Stimulated activated CD4-positive, alpha-beta T cell treated with anti-CD3 and anti-CD28 coated beads, Interleukin-1b, Interleukin-23, amount 100 ng/mL, for 48 hours (primary cell): ENCODE measurements around the gene PLCH1.
"Not testable (repeated sequence)": the region's sequence is repeated elsewhere in the genome, so short reads cannot be mapped to it uniquely, and the experiment has no call there.

Source experiments
- DNase-seq: peaks from one replicate; pipeline ENCODE4 v3.0.0-alpha.2; 2020

The PLCH1 gene

DNA sequence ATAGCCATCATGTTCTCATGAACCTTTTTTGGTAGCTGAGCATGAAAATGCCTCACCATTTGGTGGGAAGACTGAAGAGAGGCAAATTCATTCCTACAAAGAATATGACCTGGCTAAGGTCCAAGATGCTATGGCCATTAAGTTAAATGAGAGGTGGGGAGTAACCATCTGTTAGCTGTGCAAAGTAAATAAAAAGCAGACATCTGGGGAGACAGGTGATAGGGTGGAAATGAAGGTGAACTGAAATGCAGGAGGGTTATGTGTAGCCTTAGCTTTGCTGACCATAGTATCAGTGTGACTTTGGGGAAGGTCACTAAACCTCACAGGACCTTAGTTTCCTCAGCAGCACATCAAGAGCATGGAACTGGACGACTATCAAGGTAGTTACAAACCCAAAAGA is 340.4 kb downstream of the PLCH1 start:
- no peak for DNase-seq

DNA sequence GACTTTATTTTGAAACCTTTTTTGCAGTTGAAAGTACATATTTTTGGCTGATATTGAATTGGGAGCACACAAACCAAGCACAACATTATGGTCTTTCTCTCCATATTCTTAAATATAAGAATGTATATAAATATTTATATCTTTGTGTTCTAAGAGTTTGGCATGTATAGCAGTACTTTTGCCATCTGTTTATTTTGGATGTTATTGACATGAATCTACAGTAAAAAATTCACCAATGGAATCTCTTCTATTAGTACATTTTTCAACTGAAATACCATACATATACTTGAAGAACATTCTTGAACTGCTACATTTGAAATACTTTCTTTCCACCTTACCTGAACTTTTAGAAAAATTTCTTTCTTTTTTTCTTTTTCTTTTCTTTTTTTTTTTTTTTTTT is 342.2 kb downstream of the PLCH1 start:
- DNase-seq, result no peak

DNA sequence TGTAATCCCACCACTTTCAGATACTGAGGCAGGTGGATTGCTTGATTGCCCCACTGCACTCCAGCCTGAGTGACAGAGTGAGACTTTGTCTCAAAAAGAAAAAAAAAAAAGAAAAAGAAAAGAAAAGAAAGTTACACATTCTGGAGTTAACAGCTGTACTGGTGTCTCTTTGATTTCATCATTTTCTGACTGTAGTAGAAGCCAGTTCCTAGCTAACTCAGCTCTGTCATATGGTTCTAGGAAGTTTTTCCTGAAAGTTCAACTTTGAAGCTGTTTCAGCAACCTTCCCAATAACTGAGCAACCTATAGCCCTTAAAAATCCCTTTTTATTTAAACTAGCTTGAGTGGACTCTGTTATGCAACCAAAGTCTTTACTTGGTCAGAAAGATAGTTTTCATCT is 346.8 kb downstream of the PLCH1 start:
- DNase-seq, result no peak

DNA sequence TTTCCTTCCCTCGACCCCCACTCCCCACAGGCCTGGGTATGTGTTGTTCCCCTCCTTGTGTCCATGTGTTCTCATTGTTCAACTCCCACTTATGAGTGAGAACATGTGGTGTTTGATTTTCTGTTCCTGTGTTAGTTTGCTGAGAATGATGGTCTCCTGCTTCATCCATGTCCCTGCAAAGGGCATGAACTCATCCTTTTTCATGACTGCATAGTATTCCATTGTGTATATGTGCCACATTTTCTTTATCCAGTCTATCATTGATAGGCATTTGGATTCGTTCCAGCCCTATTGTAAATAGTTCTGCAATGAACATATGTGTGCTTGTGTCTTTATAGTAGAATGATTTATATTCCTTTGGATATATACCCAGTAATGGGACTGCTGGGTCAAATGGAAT is 350.0 kb downstream of the PLCH1 start:
- DNase-seq, result not testable (repeated sequence)

DNA sequence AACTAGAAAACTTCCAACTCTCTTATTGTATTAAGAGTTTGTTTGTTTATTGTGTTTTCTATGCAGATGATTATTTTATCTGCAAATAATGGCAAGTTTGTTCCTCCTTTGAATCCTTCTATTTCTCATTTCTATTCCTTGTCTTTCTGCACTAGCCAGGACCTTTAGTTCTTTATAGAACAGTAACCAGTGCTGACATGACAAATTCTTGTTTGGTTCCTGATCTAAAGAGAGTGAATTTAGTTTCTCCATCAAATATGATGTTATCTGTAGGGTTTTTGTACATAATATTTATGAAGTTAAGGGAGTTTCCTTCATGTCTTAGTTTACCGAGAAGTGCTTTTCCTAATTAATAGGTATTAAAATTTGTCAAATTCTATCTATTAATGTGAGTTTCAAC is 350.6 kb downstream of the PLCH1 start:
- DNase-seq, result no peak

DNA sequence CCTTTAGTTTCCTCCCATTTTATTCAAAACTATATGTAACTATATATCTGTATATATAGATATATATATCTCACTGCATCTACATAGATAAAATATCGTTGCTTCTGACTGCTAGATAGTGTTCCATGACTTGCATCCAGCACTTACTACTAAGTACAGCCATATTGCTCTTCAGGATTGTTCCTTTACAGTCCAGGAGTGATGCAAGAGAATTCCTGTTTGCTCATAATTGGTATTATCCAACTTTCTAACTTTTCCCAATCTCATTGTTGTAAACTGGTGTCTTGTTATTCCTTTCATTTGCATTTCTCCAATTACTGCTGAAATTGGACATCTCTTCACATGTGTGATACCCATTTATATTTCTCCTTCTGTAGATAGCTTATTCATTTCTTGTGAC is 351.6 kb downstream of the PLCH1 start:
- DNase-seq, result no peak

DNA sequence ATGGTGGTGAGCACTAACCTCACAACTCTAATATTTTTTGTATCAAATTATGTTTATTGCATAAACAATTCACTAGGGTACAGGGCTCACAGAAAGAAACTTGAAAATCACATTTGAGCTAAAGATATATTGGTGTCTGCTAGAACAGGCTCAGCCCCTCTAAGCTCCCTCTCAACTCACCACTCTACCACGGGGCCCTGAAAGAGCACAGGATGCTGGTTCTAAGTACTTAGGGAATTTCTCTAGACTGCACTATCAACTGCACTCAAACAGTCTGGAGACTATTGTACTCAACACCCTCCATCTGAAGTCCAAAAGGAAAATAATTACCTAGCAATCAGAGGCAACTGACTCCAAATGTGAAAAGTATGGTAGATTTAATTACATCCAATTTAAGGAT is 352.7 kb downstream of the PLCH1 start:
- DNase-seq, result no peak

DNA sequence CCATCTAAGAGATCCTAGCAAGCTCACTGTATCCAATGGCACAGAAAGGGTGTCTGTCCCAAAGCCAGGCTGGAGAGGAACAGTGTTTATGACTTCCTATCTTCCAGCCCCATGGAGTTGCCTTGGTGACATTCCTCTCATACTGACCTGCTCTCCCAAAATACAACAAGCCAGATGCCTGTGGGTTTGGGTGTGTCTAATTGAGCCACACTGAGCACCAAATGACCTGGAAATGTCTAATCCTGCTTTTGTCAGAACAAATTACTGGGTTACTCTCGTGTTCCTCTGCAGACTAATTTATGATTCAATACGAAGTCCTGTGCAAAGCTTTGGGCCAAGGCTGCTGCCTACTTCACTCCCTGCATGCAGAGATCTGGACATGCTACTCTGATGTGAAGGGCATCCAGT is 353.3 kb downstream of the PLCH1 start:
- DNase-seq, result no peak

DNA sequence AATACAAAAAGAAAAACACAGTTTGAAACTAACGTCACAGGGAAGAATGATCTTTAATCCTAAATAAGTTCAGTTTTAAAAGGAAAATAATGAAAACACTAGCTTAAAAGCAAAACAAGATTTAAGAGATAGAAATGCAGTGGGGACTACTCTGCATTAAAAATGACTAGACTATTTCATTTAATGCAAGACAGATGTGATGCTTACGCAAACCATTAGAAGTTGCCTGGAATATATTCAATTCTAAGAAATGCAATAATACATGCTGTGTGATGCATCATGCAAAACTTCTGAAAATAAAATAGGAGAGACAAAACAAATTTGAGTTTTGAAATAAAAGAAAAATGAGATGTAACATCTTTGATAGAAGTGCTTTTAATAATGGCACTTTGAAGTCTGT is 353.8 kb downstream of the PLCH1 start:
- DNase-seq, result no peak

DNA sequence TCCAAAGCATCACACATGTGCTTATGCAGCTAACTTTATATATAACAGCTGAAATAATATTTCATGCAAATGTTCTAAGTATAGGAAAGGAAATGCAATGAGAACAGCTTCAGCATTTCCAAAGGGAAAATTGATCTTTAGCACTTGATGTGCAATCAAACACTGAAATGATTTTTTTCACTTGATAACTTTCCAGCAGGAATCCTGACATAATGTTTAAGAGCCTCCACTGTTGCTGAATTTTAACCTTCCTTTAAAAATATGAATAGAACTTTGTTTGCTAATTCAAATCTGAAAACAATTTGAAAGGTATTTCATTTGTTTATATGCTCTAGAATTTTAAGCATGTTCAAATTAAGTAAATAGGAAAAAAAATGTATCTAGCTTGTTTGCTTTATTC is 354.5 kb downstream of the PLCH1 start:
- no peak for DNase-seq

DNA sequence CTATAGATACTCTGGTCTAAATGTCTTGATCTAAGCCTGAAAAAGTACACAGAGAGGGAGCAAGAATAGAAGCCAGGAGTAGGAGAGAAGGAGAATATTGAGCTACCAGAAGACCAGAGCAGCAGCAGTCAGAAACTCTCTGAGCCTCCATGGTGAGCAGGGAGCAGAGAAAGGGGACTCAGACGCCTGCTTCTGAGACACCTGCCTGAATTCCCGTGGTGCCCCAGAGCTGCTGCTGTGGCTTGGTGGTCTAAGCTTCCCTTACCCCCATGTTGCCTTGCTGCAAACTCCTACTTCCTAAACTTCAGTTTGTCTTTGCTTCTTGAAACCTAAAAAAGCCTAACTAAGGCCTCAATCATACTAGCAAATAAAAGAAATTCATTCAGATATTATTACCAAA is 356.5 kb downstream of the PLCH1 start:
- DNase-seq, result no peak

DNA sequence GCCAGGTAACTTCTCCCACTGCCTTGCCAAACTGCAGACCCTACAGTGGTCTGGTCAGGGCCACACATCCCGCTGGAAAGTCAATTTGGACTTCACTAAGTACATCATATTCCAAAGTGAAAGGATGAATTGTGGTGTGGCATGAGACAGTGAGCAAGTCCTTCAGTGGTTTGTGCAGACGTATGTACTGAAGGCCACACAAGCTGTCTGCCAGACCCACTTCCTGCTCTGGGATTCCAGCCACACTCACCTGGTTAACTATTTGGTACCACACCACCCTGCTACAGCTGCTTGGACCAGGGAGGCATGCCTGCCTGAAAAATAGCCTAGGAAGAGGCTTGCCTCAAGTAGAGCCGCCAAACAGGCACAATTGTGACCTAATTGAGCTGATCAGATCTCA is 357.3 kb downstream of the PLCH1 start:
- no peak for DNase-seq

DNA sequence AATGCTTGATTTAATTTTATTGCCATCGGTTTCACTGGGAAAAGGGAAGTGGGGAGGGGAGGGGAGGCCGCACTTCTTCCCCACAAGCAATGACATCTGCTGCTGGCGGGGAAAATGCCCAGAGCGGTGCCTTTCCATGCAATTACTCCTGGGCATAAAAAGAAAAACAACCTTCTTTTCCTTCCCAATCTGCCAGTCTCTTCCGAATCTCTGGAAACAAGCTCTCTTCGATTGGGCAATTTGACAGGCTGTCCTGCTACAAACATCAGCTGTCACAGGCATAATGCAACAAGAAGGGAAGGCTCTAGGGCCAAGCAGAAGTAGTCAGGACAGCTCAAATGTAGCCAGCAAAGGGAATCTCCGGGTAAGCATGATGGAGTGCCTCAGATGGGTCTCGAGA is 358.0 kb downstream of the PLCH1 start:
- no peak for DNase-seq

DNA sequence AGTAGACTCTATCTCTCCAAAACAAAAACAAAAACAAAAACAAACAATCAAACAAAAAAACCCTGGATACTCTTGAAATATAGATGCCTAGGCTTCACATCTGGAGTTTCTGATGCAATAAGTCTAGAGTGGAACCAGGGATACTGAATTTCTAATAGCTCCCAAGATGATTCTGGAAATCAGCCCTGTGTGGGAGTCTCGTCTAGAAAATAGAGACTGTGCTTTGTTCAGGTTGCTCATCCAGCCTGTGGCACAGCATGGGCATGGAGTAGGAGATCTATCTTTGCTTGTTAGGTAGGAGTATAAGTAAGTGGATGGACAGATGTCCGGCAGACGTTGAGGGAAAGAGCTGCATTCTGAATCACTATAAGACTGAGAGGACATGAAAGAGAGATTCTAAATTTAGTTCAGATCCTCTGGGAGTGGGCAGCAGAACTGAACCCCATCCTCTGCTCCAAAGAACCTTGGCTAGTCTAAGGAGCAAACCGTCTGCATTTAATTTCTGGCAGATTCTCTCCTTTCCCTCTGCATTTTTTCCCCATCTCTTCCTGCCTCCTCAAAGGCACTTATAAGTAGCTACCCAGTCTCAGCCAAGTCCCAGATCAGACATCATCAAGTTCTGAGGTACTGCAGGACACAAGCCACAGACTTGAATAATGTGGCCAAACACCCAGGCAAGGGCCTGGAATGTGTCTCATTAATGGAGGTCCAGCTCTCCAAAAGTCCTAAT is 358.8 kb downstream of the PLCH1 start:
- no peak for DNase-seq

DNA sequence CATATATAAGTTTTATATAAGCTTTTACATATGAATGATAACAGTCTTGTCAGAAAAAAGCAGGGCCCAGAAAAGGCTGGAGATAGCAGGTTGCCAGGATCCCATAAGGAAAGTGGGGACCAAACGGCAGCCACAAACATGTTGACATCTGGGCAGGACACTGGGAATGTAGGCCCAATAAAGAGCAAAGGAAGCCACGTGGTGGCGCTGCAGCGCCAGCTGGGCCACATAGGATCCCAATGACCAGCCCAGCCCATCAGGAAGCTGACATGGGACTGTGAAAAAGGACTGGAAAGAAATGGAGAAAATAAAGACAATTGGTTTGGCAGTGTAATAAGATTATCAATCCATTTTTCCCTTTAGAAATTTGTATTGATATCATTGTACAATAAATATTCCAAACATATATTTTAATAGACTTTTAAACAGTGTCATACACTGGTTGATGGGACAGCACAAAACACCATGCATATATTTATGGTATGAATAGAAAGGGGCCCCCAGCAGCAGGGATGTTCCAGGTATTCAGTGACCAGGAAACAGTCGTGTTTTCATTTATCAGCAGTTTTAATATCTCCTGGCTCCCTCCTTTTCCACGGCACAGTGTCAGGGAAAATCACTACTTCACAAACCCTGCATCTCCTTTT is 362.4 kb downstream of the PLCH1 start:
- no peak for DNase-seq

DNA sequence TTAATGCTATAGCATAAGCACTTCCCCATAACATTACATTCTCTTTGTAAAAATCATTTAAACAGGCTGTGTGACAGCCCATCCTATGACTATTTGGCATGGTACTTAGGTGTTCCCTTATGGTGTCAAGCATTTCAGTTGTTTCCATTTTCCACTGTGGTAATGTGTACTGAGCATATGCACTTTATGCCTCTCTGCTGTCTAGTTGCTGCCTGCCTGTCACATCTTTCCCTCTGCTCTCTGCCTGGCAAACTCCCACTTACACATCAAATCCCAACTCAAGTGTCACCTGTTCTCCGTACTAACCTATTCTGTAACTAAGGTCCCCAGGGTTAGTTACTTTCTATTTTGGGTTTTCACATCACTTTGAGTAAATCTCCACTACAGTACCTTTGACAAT is 367.0 kb downstream of the PLCH1 start:
- no peak for DNase-seq

DNA sequence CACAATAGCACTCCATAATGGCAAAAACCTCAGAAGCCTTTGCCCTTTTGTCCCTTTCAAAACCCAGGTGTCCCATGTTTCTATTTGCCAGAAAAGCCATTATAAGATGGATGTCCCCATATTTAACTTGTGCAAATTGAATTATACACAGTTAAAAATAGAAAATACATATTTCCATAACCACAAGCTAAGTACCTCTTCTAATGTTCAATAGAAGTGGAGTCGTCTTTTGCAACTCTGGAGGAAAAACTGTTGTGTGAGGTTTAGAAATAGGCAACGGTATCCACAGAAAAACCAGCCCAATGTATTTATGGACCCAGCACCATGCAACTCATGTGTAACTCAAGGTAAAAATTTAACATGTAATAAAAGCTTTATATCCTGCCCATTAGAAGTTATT is 367.8 kb downstream of the PLCH1 start:
- no peak for DNase-seq

DNA sequence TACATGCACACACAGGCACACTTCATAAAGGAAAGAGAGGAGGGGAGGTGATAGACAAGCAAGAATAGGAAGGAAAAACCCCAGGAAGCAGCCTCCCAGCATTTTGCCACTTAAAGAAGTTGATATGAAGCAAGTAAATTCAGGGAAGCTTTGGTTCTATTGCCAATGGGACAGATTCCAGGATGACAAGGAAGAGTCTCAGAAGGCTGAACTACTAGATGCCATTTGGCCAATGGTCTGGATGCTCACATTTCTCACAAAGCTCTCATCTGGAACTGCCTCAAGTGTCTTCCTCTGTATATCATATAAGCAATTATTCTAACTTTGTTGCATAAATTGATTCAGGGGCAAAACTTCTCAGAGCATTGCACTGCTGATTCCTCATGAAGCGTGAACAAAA is 372.6 kb downstream of the PLCH1 start:
- DNase-seq, result no peak

DNA sequence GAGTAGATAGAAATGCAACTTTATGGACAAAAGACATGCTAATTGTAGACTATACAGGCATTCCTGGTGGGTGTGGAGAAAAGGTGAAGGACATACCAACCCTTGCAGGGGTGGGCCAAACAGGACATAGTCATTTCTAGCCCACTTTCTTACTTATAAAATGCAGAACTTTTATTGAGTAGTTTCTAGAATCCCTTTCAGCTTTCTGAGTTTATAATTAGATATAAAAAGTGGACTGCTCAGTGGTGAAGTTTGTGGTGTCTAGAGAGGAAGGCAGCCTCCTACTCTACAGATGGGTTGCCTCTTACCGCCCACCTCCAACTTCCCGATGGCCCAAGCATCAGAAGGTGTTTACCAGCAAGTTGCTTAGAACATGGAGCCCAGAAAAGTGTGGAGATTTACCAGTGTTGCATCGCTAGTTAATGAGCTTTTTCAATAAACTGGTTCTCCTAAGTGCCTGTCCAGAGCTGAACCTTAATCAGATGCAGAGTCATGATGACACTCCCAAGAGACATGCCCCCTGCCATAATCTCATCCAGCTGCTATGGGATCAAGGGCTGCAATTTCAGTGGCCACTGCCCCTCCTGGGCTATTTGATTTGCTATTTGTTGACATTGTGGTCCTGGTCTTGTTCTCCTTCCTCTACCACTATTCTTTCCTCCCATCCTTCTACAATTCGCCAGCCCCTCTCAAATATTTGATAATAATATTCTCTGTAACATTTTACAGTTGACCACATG is 373.9 kb downstream of the PLCH1 start:
- no peak for DNase-seq

DNA sequence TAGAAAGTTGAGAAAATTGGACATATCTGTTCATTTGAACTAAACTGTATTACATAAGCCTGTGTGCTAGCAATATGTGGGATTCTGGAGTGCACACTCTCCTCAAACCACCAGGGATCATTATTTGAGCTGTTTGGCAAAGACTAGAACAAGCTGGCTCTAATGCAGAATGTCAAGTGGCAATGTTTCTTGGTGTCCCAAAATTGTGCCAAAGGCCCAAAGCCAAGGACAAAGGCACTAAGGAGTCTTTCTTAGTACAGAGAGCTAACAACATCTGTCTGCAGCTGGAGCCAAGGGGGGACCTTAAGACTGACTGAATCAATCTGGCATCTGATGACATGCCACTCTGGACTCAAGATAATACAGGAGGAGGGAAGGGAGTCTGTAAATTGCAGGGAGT is 374.7 kb downstream of the PLCH1 start:
- DNase-seq, result no peak

DNA sequence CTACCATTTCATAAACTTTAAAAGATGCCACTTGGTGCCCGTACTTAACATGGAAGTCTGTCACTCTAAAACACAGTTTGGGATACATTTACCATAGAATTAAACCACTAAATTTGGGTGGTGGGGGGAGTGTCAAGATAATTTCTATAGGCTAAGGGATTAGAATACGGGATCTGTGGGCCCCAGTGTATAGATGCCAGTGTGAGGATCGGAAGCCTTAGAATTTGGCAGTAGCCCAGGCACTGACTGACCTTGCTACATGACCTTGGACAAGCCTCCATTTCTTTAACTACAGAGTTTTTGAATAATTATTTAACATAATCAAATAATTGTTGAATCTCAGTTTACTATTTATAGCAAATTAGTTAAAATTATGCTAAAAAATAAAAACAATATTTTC is 375.1 kb downstream of the PLCH1 start:
- DNase-seq, result no peak

DNA sequence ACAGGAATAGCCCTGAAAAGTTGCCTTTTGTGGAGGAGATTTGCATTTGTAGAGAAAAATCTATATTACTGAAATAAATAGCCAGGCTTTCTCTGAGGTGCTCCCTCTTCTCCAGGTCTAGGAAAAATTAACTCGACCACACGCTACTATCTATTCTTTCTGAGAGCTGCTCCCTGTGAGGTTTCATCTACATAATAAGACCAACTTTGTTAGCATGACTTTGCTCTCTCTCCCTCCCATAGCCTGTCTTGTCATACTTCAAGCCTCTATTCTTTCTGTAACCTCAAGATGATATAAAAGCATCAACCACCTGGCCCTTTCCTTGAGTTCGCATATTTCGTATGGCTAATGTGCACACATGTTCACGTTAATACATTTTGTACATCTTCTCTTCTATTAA is 375.6 kb downstream of the PLCH1 start:
- DNase-seq, result no peak

DNA sequence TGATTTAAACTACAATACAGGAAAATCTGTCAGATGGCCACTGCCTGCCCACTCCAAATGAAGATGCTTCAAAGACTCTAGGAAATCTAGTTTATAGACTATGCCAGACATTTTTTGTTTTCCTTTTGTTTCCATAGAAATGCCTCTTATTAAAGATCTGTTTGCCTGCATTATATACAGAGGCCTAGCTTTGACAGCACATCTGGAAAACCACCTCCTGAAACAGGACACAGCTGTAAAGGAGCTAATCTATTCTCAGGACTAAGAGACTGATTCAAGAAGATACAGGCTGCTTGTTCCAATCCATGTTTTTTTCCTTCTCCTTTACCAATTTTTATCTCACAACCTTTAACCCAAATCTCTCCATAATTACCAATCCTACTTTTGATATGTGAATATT is 376.1 kb downstream of the PLCH1 start:
- DNase-seq, result no peak

DNA sequence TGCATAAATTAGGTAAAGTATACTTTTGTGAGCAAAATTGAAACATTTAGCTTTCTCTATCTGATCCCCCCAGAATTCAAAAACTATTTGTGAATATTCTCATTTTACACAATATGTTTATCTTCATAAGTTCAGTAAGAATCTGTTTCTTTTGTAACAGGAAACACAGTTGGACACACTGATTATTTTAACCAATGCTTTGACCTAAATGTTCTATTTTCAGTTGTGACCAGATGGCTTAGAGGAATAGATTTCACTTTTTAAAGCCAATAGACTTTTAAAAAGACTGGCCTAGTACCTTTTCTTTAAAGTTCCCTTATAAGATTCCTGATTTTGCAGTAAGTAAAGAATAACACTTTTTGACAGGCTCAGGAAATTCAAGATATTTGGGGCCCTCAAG is 377.4 kb downstream of the PLCH1 start:
- DNase-seq, result no peak
